H1 (cell line): ENCODE measurements around the gene JMJD8.

Experiments used
- JUND ChIP-seq: IDR thresholded peaks from 2 replicates; pipeline ENCODE4 v1.6.1; 2011; ENCODE audit warnings: mild to moderate bottlenecking, improper control_type of control experiment, low read length
- KDM5A ChIP-seq: fragments of 200-600 bp; IDR thresholded peaks from 2 replicates; pipeline ENCODE4 v1.7.1; 2012; ENCODE audit warnings: mild to moderate bottlenecking, low read length, inconsistent platforms, mixed read lengths
- POLR2A ChIP-seq, 2 experiments: IDR thresholded peaks; 1 replicate in 1 of 2; 2 replicates in 1 of 2; pipeline ENCODE4 v1.6.1; 2011; ENCODE audit warnings: low read depth in 2 of 2, low read length in 2 of 2, mild to moderate bottlenecking in 2 of 2; ENCODE audit errors: control extremely low read depth in 1 of 2
- RFX5 ChIP-seq: IDR thresholded peaks from 2 replicates; pipeline ENCODE4 v1.6.1; 2011; ENCODE audit warnings: low read depth, low read length, improper control_type of control experiment, borderline replicate concordance
- RNF2 ChIP-seq: fragments of 200-900, 300-1000 bp; sonication (generic); IDR thresholded peaks from 2 replicates; pipeline ENCODE4 v1.7.1; 2016; ENCODE audit warnings: borderline replicate concordance, low read depth, mild to moderate bottlenecking, antibody characterized with exemption, low read length; ENCODE audit not compliant: poor library complexity, severe bottlenecking; ENCODE audit errors: missing control alignments
- SIN3A ChIP-seq, 2 experiments: IDR thresholded peaks in 1 of 2; conservative IDR thresholded peaks in 1 of 2; 2 replicates each; pipeline ENCODE4 v1.6.1; 2011 to 2012; ENCODE audit warnings: low read length in 2 of 2, improper control_type of control experiment in 1 of 2, low read depth in 1 of 2, mild to moderate bottlenecking in 1 of 2
- SP1 ChIP-seq: IDR thresholded peaks from 2 replicates; pipeline ENCODE4 v1.6.1; 2011; ENCODE audit warnings: low read depth, low read length
- SUZ12 ChIP-seq: fragments of 200-600 bp; sonication (generic); IDR thresholded peaks from 2 replicates; pipeline ENCODE4 v1.6.1; 2012; ENCODE audit warnings: mild to moderate bottlenecking, inconsistent platforms, low read length, moderate library complexity, mixed read lengths
- TF ChIP-seq, protein P1 (sequence below), 3 experiments: IDR thresholded peaks; 1 replicate in 2 of 3; 2 replicates in 1 of 3; pipeline versions ENCODE4 v1.5.1 to v1.6.1; 2011; ENCODE audit warnings: low read length in 3 of 3, mild to moderate bottlenecking in 3 of 3, inconsistent platforms in 2 of 3, low read depth in 1 of 3, moderate library complexity in 1 of 3; ENCODE audit not compliant: insufficient read depth in 1 of 3; ENCODE audit errors: control extremely low read depth in 1 of 3

DNA sequence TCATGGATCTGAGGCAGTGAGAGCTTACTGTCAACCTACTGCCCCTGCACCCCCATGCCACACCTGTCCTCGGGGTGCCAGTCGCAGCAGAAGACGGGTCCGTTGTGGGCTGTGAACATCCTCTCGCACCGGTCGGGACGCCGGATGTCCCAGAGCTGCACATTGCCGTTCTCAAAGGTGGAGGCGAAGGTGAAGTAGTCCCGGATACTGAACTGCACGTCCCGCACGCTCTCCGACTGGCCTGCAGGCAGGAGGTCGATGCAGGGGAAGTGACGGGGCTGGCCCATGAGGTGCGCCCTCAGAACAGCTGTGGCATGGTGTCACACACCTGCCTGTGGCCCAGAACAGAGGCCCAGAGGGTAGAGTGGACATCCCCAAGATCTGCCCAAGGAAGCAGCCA, 3.4 kb upstream of the JMJD8 start:
- TF ChIP-seq SUZ12 (no peak), SP1 (no peak), POLR2A (IDR thresholded peaks at IDR 0.05; ENCODE audit: control extremely low read depth in 1 of 2, low read depth in 2 of 2, low read length in 2 of 2) (no peak), RNF2 (no peak), SIN3A (conservative IDR thresholded peaks at IDR 0.05 in 1 of 2, IDR thresholded peaks at IDR 0.05 in 1 of 2; ENCODE audit: low read depth in 1 of 2, low read length in 2 of 2) (no peak), KDM5A (no peak), RFX5 (no peak), JUND (no peak)
- TF ChIP-seq, protein P1, sequence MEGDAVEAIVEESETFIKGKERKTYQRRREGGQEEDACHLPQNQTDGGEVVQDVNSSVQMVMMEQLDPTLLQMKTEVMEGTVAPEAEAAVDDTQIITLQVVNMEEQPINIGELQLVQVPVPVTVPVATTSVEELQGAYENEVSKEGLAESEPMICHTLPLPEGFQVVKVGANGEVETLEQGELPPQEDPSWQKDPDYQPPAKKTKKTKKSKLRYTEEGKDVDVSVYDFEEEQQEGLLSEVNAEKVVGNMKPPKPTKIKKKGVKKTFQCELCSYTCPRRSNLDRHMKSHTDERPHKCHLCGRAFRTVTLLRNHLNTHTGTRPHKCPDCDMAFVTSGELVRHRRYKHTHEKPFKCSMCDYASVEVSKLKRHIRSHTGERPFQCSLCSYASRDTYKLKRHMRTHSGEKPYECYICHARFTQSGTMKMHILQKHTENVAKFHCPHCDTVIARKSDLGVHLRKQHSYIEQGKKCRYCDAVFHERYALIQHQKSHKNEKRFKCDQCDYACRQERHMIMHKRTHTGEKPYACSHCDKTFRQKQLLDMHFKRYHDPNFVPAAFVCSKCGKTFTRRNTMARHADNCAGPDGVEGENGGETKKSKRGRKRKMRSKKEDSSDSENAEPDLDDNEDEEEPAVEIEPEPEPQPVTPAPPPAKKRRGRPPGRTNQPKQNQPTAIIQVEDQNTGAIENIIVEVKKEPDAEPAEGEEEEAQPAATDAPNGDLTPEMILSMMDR (IDR thresholded peaks at IDR 0.05; ENCODE audit: control extremely low read depth in 1 of 3, insufficient read depth in 1 of 3, low read depth in 1 of 3, low read length in 3 of 3), result no peak
